Measurements from ENCODE around the gene CELF2.

Gene CELF2

DNA sequence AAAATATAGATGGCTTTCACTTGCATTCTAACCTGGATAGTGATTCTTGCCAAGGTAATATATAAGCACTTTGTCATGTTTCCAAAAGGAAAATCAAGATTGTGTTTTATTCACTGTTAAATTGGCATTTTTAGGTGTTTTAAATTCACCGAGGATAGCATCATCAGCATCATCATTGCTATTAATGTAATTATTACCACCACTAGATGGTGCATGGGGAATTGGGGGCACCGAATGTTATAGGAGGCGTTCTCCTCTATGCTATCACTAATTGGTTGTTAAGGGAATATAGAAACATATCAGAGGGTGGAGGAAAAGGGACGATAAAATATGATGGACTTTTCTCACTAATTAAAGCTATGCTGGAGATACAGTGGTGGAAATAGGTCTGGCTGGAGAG is 95.5 kb downstream of the CELF2 start:
- Histone ChIP-seq H3K4me3 (ENCODE audit: low read length) (no peak overlapping the region), H3K9me2 (replicated peaks; ENCODE audit: control insufficient read depth, low read length) (no peaks in the 10 kb centered on the region), H3K27ac (ENCODE audit: low read depth, low read length) (no peak overlapping the region), H3K36me3 (ENCODE audit: control insufficient read depth, low read length) (no peaks in the 10 kb centered on the region), H3K4me1 (ENCODE audit: control insufficient read depth, low read length) (no peaks in the 10 kb centered on the region; the same call in 1 of the 2 replicates), H3F3A (ENCODE audit: control insufficient read depth, insufficient read depth) (no peaks in the 10 kb centered on the region), H4K20me1 (ENCODE audit: control insufficient read depth, insufficient read depth, low read depth, low read length) (no peaks in the 10 kb centered on the region), H3K4me2 (ENCODE audit: low read length) (no peak overlapping the region), H3K9me3 (ENCODE audit: control insufficient read depth, insufficient read depth, low read length) (no peaks in the 10 kb centered on the region), H3K79me2 (ENCODE audit: control insufficient read depth, low read length) (no peaks in the 10 kb centered on the region), H3K27me3 (ENCODE audit: control insufficient read depth, low read length) (peaks cover 16% of the 10 kb centered on the region)
- no peak for TF ChIP-seq EZH2phosphoT487 (IDR thresholded peaks at IDR 0.05; ENCODE audit: borderline replicate concordance, low read length)
- TF ChIP-seq, protein P1, sequence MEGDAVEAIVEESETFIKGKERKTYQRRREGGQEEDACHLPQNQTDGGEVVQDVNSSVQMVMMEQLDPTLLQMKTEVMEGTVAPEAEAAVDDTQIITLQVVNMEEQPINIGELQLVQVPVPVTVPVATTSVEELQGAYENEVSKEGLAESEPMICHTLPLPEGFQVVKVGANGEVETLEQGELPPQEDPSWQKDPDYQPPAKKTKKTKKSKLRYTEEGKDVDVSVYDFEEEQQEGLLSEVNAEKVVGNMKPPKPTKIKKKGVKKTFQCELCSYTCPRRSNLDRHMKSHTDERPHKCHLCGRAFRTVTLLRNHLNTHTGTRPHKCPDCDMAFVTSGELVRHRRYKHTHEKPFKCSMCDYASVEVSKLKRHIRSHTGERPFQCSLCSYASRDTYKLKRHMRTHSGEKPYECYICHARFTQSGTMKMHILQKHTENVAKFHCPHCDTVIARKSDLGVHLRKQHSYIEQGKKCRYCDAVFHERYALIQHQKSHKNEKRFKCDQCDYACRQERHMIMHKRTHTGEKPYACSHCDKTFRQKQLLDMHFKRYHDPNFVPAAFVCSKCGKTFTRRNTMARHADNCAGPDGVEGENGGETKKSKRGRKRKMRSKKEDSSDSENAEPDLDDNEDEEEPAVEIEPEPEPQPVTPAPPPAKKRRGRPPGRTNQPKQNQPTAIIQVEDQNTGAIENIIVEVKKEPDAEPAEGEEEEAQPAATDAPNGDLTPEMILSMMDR (IDR thresholded peaks at IDR 0.05; ENCODE audit: low read depth, low read length, poor library complexity, severe bottlenecking): peak; percentile 70

DNA sequence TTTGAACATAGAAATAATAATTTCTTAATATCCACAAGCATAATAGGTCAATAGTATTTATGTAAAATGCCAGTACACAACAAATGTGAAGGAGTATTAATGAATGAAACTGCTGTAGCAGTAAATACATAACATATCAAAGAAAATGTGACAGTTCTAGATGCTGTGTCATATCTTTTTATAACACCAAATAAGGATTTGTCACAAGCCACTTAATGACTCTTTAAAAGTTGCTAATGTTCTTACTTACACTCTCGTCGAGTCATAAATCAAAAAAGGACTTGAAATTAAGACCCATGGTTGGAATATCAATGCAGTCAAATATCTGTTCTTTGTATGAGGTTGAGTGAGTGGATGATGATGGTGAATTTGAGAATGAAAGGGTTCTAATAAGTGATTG is 96.6 kb downstream of the CELF2 start:
- Histone ChIP-seq H3K9me2 (replicated peaks; ENCODE audit: control insufficient read depth, low read length) (no peaks in the 10 kb centered on the region), H3K4me3 (ENCODE audit: low read length) (no peak overlapping the region), H3K4me1 (ENCODE audit: control insufficient read depth, low read length) (no peaks in the 10 kb centered on the region; the same call in 1 of the 2 replicates), H3K79me2 (ENCODE audit: control insufficient read depth, low read length) (no peaks in the 10 kb centered on the region), H3K36me3 (ENCODE audit: control insufficient read depth, low read length) (no peaks in the 10 kb centered on the region), H3K4me2 (ENCODE audit: low read length) (no peak overlapping the region), H3K9me3 (ENCODE audit: control insufficient read depth, insufficient read depth, low read length) (no peaks in the 10 kb centered on the region), H3K27me3 (ENCODE audit: control insufficient read depth, low read length) (peaks cover 16% of the 10 kb centered on the region), H3F3A (ENCODE audit: control insufficient read depth, insufficient read depth) (no peaks in the 10 kb centered on the region), H3K27ac (ENCODE audit: low read depth, low read length) (no peak overlapping the region), H4K20me1 (ENCODE audit: control insufficient read depth, insufficient read depth, low read depth, low read length) (no peaks in the 10 kb centered on the region)
- no peak for TF ChIP-seq EZH2phosphoT487 (IDR thresholded peaks at IDR 0.05; ENCODE audit: borderline replicate concordance, low read length)
- TF ChIP-seq, protein P1 (IDR thresholded peaks at IDR 0.05; ENCODE audit: low read depth, low read length, poor library complexity, severe bottlenecking): no peak

DNA sequence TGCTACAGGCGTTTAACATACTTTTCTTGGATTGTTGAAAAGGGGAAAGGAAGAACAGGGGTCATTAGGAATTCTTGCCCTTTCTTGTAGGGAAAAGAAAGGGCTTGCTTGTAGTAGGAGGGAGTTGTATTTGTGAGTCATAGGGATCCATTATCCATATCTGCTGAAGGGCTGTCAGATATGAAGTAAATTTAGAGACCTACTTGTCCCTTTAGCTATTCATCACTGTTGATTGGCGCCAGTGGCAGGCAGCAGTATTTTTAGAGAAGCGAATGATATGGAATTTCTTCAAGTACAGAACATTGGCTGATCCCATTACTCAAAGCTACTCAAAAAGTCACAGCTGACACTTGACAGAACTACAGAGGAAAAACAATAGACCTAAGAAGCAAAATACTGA is 97.7 kb downstream of the CELF2 start:
- no peaks in the 10 kb centered on the region; the same call in 1 of the 2 replicates for H3K4me1 ChIP-seq (ENCODE audit: control insufficient read depth, low read length)
- no peaks in the 10 kb centered on the region for H4K20me1 ChIP-seq (ENCODE audit: control insufficient read depth, insufficient read depth, low read depth, low read length)
- H3K36me3 ChIP-seq (ENCODE audit: control insufficient read depth, low read length): no peaks in the 10 kb centered on the region
- TF ChIP-seq, protein P1 (IDR thresholded peaks at IDR 0.05; ENCODE audit: low read depth, low read length, poor library complexity, severe bottlenecking): no peak
- H3K9me3 ChIP-seq (ENCODE audit: control insufficient read depth, insufficient read depth, low read length): no peaks in the 10 kb centered on the region
- no peak overlapping the region for H3K4me2 ChIP-seq (ENCODE audit: low read length)
- H3K27me3 ChIP-seq (ENCODE audit: control insufficient read depth, low read length): peaks cover 16% of the 10 kb centered on the region
- H3K79me2 ChIP-seq (ENCODE audit: control insufficient read depth, low read length): no peaks in the 10 kb centered on the region
- no peaks in the 10 kb centered on the region for H3K9me2 ChIP-seq (replicated peaks; ENCODE audit: control insufficient read depth, low read length)
- no peaks in the 10 kb centered on the region for H3F3A ChIP-seq (ENCODE audit: control insufficient read depth, insufficient read depth)
- no peak overlapping the region for H3K27ac ChIP-seq (ENCODE audit: low read depth, low read length)
- no peak overlapping the region for H3K4me3 ChIP-seq (ENCODE audit: low read length)

DNA sequence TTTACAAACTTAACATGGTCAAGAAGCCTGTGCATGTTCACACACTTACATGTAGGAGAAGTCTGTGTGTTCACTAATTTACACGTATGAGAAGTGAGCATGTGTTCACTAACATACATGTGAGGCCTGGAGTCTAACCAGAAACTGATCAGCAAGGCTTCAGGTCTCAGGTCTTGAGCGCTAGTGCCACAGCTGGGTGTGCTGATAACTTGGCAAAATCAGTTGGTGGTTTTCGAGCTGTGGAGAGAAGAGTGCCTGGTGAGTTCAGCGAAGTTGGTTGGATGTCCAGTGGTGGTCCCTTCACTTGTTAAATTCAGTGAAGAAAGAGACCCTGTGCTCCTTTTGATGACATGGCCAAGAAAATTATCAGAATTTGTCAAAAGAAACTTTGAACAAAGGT is 98.7 kb downstream of the CELF2 start:
- Histone ChIP-seq H3K79me2 (ENCODE audit: control insufficient read depth, low read length) (no peaks in the 10 kb centered on the region), H3K27ac (ENCODE audit: low read depth, low read length) (no peak overlapping the region), H3K9me3 (ENCODE audit: control insufficient read depth, insufficient read depth, low read length) (no peaks in the 10 kb centered on the region), H3F3A (ENCODE audit: control insufficient read depth, insufficient read depth) (no peaks in the 10 kb centered on the region), H3K27me3 (ENCODE audit: control insufficient read depth, low read length) (peaks cover 16% of the 10 kb centered on the region), H3K4me3 (ENCODE audit: low read length) (no peak overlapping the region), H3K4me2 (ENCODE audit: low read length) (no peak overlapping the region), H4K20me1 (ENCODE audit: control insufficient read depth, insufficient read depth, low read depth, low read length) (no peaks in the 10 kb centered on the region), H3K9me2 (replicated peaks; ENCODE audit: control insufficient read depth, low read length) (no peaks in the 10 kb centered on the region), H3K4me1 (ENCODE audit: control insufficient read depth, low read length) (no peaks in the 10 kb centered on the region; the same call in 1 of the 2 replicates), H3K36me3 (ENCODE audit: control insufficient read depth, low read length) (no peaks in the 10 kb centered on the region)
- TF ChIP-seq, protein P1 (IDR thresholded peaks at IDR 0.05; ENCODE audit: low read depth, low read length, poor library complexity, severe bottlenecking): no peak
- no peak for TF ChIP-seq EZH2phosphoT487 (IDR thresholded peaks at IDR 0.05; ENCODE audit: borderline replicate concordance, low read length)

Data from DOHH2 (cell line).